ENCODE measurements around the gene LRRC75A. TPM values are rescaled to one million over a fixed set of nuclear protein-coding genes. Genes with fewer than 3 reads are reported as not detected.

Gene LRRC75A
- total RNA-seq, 1 donor from 2014 or later = 7.3 TPM

GRCh38 chr17:16488186-16488967 is 3.6 kb downstream of the LRRC75A start:
- H3K4me3 Mint-ChIP-seq (ENCODE audit: unreplicated experiment) = peak overlapping the region; percentile 23
- no peak for DNase-seq
- peaks cover 16% of the 10 kb centered on the region for H3K9me3 Mint-ChIP-seq (ENCODE audit: unreplicated experiment)
- no peaks in the 10 kb centered on the region for H3K36me3 Mint-ChIP-seq (ENCODE audit: unreplicated experiment)
- peaks cover 33% of the 10 kb centered on the region for H3K4me1 Mint-ChIP-seq (ENCODE audit: low read depth, unreplicated experiment)
- peaks cover 21% of the 10 kb centered on the region for H3K27me3 Mint-ChIP-seq (ENCODE audit: unreplicated experiment)
- H3K27ac Mint-ChIP-seq (ENCODE audit: unreplicated experiment) = peak overlapping the region; percentile 45
- TF ChIP-seq, protein P1, sequence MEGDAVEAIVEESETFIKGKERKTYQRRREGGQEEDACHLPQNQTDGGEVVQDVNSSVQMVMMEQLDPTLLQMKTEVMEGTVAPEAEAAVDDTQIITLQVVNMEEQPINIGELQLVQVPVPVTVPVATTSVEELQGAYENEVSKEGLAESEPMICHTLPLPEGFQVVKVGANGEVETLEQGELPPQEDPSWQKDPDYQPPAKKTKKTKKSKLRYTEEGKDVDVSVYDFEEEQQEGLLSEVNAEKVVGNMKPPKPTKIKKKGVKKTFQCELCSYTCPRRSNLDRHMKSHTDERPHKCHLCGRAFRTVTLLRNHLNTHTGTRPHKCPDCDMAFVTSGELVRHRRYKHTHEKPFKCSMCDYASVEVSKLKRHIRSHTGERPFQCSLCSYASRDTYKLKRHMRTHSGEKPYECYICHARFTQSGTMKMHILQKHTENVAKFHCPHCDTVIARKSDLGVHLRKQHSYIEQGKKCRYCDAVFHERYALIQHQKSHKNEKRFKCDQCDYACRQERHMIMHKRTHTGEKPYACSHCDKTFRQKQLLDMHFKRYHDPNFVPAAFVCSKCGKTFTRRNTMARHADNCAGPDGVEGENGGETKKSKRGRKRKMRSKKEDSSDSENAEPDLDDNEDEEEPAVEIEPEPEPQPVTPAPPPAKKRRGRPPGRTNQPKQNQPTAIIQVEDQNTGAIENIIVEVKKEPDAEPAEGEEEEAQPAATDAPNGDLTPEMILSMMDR (IDR thresholded peaks at IDR 0.05; ENCODE audit: partially characterized antibody, unreplicated experiment) = no peak

DNA sequence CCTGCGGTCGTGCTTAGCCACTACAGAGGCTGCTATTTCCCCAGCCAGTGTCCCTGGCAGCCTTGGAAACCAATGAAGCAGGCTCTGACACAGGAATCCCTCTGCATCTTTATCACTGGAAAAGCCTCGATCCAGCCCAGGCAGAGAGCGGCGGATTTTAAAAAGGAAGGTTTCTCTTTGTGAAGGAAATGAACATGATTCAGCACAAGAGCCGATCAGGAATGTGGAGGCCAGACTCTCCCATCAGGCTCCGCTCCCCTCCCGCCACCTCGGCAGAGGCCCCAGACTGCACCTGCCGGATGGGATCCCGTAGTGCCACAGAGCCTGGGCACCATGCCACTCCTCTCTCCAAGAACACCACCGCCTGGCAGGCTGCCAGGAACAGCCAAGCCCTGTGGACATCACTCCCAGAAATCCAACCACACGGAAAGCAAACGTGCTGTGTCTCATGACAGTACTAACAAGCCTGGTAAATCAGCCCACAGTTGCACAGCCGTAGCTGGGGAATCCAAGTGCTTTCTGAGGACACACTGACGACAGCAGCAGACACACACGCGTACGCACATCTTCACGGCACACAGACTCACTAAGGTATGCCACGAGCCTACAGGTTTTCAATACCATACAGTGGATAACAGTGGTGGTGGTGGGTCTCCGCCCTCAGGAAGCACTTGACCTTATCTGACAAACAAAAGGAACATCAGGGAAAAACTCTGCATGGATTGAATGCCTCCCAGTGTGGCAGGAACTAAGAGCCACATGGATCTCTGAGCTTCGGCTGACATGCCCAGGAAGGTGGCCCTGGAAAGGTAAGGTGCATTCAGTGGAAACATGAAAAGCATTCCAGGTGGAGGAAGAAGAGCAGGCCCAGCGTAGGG is 5.4 kb downstream of the LRRC75A start:
- peaks cover 16% of the 10 kb centered on the region for H3K9me3 Mint-ChIP-seq (ENCODE audit: unreplicated experiment)
- peak overlapping the region; percentile 34 for H3K4me3 Mint-ChIP-seq (ENCODE audit: unreplicated experiment)
- H3K36me3 Mint-ChIP-seq (ENCODE audit: unreplicated experiment) = no peaks in the 10 kb centered on the region
- TF ChIP-seq, protein P1 (IDR thresholded peaks at IDR 0.05; ENCODE audit: partially characterized antibody, unreplicated experiment) = no peak
- peak overlapping the region; percentile 70 for H3K27ac Mint-ChIP-seq (ENCODE audit: unreplicated experiment)
- peaks cover 33% of the 10 kb centered on the region for H3K4me1 Mint-ChIP-seq (ENCODE audit: low read depth, unreplicated experiment)
- peaks cover 17% of the 10 kb centered on the region for H3K27me3 Mint-ChIP-seq (ENCODE audit: unreplicated experiment)
- DNase-seq = no peak

DNA sequence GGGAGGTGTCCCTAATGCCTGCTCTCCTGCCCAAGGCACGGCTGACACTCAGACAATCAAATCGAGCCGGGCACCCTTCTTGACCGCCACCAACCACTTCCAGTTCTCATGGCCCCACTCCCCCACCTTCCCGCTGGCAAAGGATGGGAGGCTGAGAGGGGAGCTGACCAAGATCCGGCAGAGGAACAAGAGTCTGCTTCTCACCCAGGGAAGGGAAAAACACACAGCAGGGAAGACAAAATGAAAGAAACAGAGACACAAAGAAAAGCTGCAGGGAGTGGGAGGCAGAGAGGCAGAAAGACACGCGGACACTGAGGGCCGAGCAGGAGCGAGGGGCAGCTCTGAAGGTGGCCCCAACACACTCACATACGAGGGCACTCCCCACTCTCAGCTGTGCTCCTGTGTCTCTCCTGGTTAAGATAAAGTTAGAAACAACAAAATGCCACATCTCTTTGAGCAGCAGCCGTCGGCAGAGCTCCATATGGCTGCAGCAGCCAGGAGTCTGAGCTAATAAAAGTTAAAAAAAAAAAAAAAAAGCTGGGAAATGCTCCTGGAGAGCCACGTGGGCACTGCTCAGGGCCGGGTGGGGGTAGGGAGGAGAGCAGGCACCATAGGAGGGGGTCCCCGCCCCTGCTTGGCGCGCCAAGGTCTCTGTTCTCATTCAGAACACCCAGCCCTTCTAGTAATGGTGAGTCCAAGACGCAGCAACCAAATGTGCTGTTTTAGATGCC is 7.4 kb downstream of the LRRC75A start:
- DNase-seq = no peak
- peaks cover 11% of the 10 kb centered on the region for H3K27me3 Mint-ChIP-seq (ENCODE audit: unreplicated experiment)
- peak overlapping the region; percentile 94 for H3K27ac Mint-ChIP-seq (ENCODE audit: unreplicated experiment)
- TF ChIP-seq, protein P1 (IDR thresholded peaks at IDR 0.05; ENCODE audit: partially characterized antibody, unreplicated experiment) = no peak
- no peaks in the 10 kb centered on the region for H3K36me3 Mint-ChIP-seq (ENCODE audit: unreplicated experiment)
- peaks cover 8% of the 10 kb centered on the region for H3K9me3 Mint-ChIP-seq (ENCODE audit: unreplicated experiment)
- H3K4me1 Mint-ChIP-seq (ENCODE audit: low read depth, unreplicated experiment) = peaks cover 29% of the 10 kb centered on the region
- H3K4me3 Mint-ChIP-seq (ENCODE audit: unreplicated experiment) = peak overlapping the region; percentile 69

GRCh38 chr17:16483021-16483645 is 8.9 kb downstream of the LRRC75A start:
- Mint-ChIP-seq H3K36me3 (ENCODE audit: unreplicated experiment) (no peaks in the 10 kb centered on the region), H3K9me3 (ENCODE audit: unreplicated experiment) (peaks cover 8% of the 10 kb centered on the region), H3K4me3 (ENCODE audit: unreplicated experiment) (no peak overlapping the region), H3K4me1 (ENCODE audit: low read depth, unreplicated experiment) (peaks cover 20% of the 10 kb centered on the region), H3K27me3 (ENCODE audit: unreplicated experiment) (peaks cover 14% of the 10 kb centered on the region), H3K27ac (ENCODE audit: unreplicated experiment) (no peak overlapping the region)
- TF ChIP-seq, protein P1 (IDR thresholded peaks at IDR 0.05; ENCODE audit: partially characterized antibody, unreplicated experiment) = no peak
- no peak for DNase-seq
